ENCODE results near the gene XDH. TPM values are rescaled to one million over a fixed set of nuclear protein-coding genes. Genes with fewer than 3 reads are reported as not detected.
A peak's percentile ranks its signal among the peaks of the same experiment; 100 is the strongest.

XDH gene
- polyA plus RNA-seq, 1 donor (not counting 4 experiments of a cell fraction or from before 2014, with no cell fraction given) = 40.6 TPM

DNA sequence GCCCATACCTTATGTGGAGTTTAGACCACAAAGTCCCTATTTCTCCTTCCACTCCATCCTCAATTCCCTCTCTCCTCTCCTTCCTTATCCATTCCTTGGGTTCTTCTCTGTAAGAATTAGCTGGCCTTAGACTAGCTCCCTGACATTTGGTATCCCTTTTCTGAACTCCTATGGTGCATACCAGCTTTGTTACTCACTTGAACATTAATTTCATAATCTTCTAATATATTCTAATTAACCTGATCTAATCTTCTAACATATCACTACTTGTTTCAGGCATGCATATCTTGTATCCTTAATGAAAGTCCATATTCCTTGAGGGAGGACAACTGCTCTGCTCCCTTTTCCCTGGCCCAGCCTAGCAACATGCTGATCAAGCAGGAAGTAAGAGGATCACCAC is 114.2 kb downstream of the XDH start:
- Histone ChIP-seq H3K9me1 (ENCODE audit: control insufficient read depth, extremely low read depth, insufficient read depth, low read length) (no peaks in the 10 kb centered on the region), H3K4me3 (ENCODE audit: control insufficient read depth in 2 of 3, extremely low read depth in 1 of 3, insufficient read depth in 2 of 3, low read depth in 1 of 3, low read length in 3 of 3) (no peak overlapping the region), H3K4me1 (ENCODE audit: control insufficient read depth, extremely low read depth, insufficient read depth, low read length) (peaks cover 15% of the 10 kb centered on the region), H3K9ac (ENCODE audit: control insufficient read depth, extremely low read depth, insufficient read depth, low read length) (no peak overlapping the region), H3K27ac (ENCODE audit: control insufficient read depth, insufficient read depth, low read length) (no peak overlapping the region), H3K4me2 (ENCODE audit: control insufficient read depth, extremely low read depth, insufficient read depth, low read depth, low read length) (no peak overlapping the region), H3K36me3 (ENCODE audit: control insufficient read depth in 2 of 2, extremely low read depth in 1 of 2, insufficient read depth in 2 of 2, low read length in 2 of 2) (no peaks in the 10 kb centered on the region), H2AFZ (ENCODE audit: control insufficient read depth, low read length) (no peak overlapping the region), H3K27me3 (ENCODE audit: control insufficient read depth, extremely low read depth, insufficient read depth, low read length) (no peaks in the 10 kb centered on the region), H4K20me1 (ENCODE audit: control insufficient read depth, extremely low read depth, insufficient read depth, low read length) (no peaks in the 10 kb centered on the region), H3K79me2 (ENCODE audit: control insufficient read depth, insufficient read depth, low read length) (no peaks in the 10 kb centered on the region), H3K9me3 (ENCODE audit: control insufficient read depth, low read depth, low read length) (no peaks in the 10 kb centered on the region)
- FAIRE-seq (no peak), DNase-seq (ENCODE audit: low read depth, low spot score) (no peak)
- dilution Hi-C loops (cut with MboI; ENCODE audit: extremely low pct_ligation_motif_present, low sequenced_read_pairs) = no loop called here
- TF ChIP-seq EZH2 (IDR thresholded peaks at IDR 0.05; ENCODE audit: low read length) (no peak), CTCF (optimal IDR thresholded peaks at IDR 0.05 in 1 of 3, IDR thresholded peaks at IDR 0.05 in 1 of 3, conservative IDR thresholded peaks at IDR 0.05 in 1 of 3; ENCODE audit: extremely low read depth in 1 of 3, insufficient read depth in 2 of 3, low read length in 3 of 3) (no peak)

DNA sequence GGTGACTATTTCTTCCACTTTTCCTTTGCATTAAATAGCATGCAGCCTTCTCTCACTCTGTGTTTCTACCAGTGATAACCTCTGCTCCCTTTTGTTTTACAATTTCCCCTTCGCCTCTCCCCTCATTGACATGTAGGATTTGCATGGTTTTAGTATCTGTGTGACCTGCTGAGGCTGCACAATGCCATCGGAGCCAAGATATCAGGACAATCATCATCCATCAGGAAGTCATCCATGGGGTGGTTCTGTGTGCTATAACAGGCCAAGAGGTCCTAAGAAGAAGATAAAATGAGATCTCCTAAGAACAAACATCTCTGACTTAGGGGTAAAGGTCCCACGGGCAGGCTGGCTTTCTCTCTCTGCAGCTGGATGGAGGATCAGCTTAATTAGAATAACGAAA is 115.0 kb downstream of the XDH start:
- peaks cover 18% of the 10 kb centered on the region for H3K4me1 ChIP-seq (ENCODE audit: control insufficient read depth, extremely low read depth, insufficient read depth, low read length)
- no peak for TF ChIP-seq EZH2 (IDR thresholded peaks at IDR 0.05; ENCODE audit: low read length)
- H3K27me3 ChIP-seq (ENCODE audit: control insufficient read depth, extremely low read depth, insufficient read depth, low read length) = no peaks in the 10 kb centered on the region
- no peaks in the 10 kb centered on the region for H4K20me1 ChIP-seq (ENCODE audit: control insufficient read depth, extremely low read depth, insufficient read depth, low read length)
- H3K27ac ChIP-seq (ENCODE audit: control insufficient read depth, insufficient read depth, low read length) = no peak overlapping the region
- dilution Hi-C loops (cut with MboI; ENCODE audit: extremely low pct_ligation_motif_present, low sequenced_read_pairs) = no loop called here
- no peak overlapping the region for H3K4me2 ChIP-seq (ENCODE audit: control insufficient read depth, extremely low read depth, insufficient read depth, low read depth, low read length)
- no peak overlapping the region for H3K4me3 ChIP-seq (ENCODE audit: control insufficient read depth in 2 of 3, extremely low read depth in 1 of 3, insufficient read depth in 2 of 3, low read depth in 1 of 3, low read length in 3 of 3)
- no peak overlapping the region for H3K9ac ChIP-seq (ENCODE audit: control insufficient read depth, extremely low read depth, insufficient read depth, low read length)
- H3K9me1 ChIP-seq (ENCODE audit: control insufficient read depth, extremely low read depth, insufficient read depth, low read length) = no peaks in the 10 kb centered on the region
- DNase-seq (ENCODE audit: low read depth, low spot score) = no peak
- H3K79me2 ChIP-seq (ENCODE audit: control insufficient read depth, insufficient read depth, low read length) = no peaks in the 10 kb centered on the region
- no peaks in the 10 kb centered on the region for H3K9me3 ChIP-seq (ENCODE audit: control insufficient read depth, low read depth, low read length)
- FAIRE-seq = no peak
- no peak overlapping the region for H2AFZ ChIP-seq (ENCODE audit: control insufficient read depth, low read length)
- no peaks in the 10 kb centered on the region for H3K36me3 ChIP-seq (ENCODE audit: control insufficient read depth in 2 of 2, extremely low read depth in 1 of 2, insufficient read depth in 2 of 2, low read length in 2 of 2)

GRCh38 chr2:31297751-31298150 is 116.8 kb downstream of the XDH start:
- H3K36me3 ChIP-seq (ENCODE audit: control insufficient read depth in 2 of 2, extremely low read depth in 1 of 2, insufficient read depth in 2 of 2, low read length in 2 of 2) = no peaks in the 10 kb centered on the region
- no peaks in the 10 kb centered on the region for H3K9me3 ChIP-seq (ENCODE audit: control insufficient read depth, low read depth, low read length)
- H3K9ac ChIP-seq (ENCODE audit: control insufficient read depth, extremely low read depth, insufficient read depth, low read length) = no peak overlapping the region
- TF ChIP-seq EZH2 (IDR thresholded peaks at IDR 0.05; ENCODE audit: low read length) = no peak
- peak in 1 of 3 experiments; percentile 13 for TF ChIP-seq CTCF (optimal IDR thresholded peaks at IDR 0.05 in 1 of 3, IDR thresholded peaks at IDR 0.05 in 1 of 3, conservative IDR thresholded peaks at IDR 0.05 in 1 of 3; ENCODE audit: extremely low read depth in 1 of 3, insufficient read depth in 2 of 3, low read length in 3 of 3)
- FAIRE-seq (peak; percentile 79), DNase-seq (ENCODE audit: low read depth, low spot score) (no peak)
- no peak overlapping the region for H3K27ac ChIP-seq (ENCODE audit: control insufficient read depth, insufficient read depth, low read length)
- dilution Hi-C loops (cut with MboI; ENCODE audit: extremely low pct_ligation_motif_present, low sequenced_read_pairs) = no loop called here
- H4K20me1 ChIP-seq (ENCODE audit: control insufficient read depth, extremely low read depth, insufficient read depth, low read length) = no peaks in the 10 kb centered on the region
- H3K79me2 ChIP-seq (ENCODE audit: control insufficient read depth, insufficient read depth, low read length) = no peaks in the 10 kb centered on the region
- H3K4me1 ChIP-seq (ENCODE audit: control insufficient read depth, extremely low read depth, insufficient read depth, low read length) = peaks cover 19% of the 10 kb centered on the region
- H3K27me3 ChIP-seq (ENCODE audit: control insufficient read depth, extremely low read depth, insufficient read depth, low read length) = no peaks in the 10 kb centered on the region
- H3K4me2 ChIP-seq (ENCODE audit: control insufficient read depth, extremely low read depth, insufficient read depth, low read depth, low read length) = no peak overlapping the region
- no peak overlapping the region for H3K4me3 ChIP-seq (ENCODE audit: control insufficient read depth in 2 of 3, extremely low read depth in 1 of 3, insufficient read depth in 2 of 3, low read depth in 1 of 3, low read length in 3 of 3)
- no peaks in the 10 kb centered on the region for H3K9me1 ChIP-seq (ENCODE audit: control insufficient read depth, extremely low read depth, insufficient read depth, low read length)
- no peak overlapping the region for H2AFZ ChIP-seq (ENCODE audit: control insufficient read depth, low read length)
